ENCODE data around the gene RALBP1.

DNA sequence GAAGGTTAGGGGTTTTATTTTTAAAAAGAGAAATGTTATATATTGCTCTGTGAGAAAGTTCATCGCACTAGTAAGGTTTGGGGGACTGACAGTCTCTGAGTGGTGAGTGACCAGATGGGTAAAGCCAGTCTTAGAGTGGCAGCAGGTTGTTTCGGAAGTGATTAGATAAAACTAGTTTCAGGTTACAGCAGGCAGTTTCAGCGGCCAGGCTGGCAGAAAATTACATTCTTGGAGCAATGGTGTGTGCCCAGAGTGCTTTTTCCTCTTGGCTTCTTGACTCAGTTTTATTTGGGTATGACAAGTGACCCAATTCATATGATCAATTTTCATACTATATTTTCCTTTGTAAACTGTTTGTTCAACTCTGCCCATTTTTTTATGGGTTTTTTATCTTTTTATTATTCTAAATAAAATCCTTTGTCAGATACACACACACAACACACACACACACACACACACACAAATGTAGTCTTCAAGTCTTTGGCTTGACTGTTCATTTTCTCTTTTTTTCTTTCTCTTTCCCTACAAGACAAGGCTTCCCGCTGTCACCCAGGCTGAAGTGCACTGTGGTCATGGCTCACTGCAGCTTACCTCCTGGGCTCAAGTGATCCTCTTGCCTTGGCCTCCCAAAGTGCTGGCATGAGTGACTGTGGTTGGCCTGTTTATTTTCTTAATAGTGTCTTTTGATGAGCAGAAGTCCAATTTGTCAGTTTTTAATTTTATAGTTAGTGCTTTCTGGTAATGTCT is 30.9 kb downstream of the RALBP1 start:
- TF ChIP-seq POLR2A (IDR thresholded peaks at IDR 0.05; ENCODE audit: low read depth, low read length) (no peak), POLR2AphosphoS5 (IDR thresholded peaks at IDR 0.05; ENCODE audit: low read depth, low read length) (no peak), TAF1 (IDR thresholded peaks at IDR 0.05; ENCODE audit: borderline replicate concordance, low read depth, low read length) (no peak)
